ENCODE data around the gene WNT7A.

GRCh38 chr3:13836658-13837587, 42.9 kb downstream of the WNT7A start:
- no peak for TF ChIP-seq POLR2A (IDR thresholded peaks at IDR 0.05)
- TF ChIP-seq, protein P1, sequence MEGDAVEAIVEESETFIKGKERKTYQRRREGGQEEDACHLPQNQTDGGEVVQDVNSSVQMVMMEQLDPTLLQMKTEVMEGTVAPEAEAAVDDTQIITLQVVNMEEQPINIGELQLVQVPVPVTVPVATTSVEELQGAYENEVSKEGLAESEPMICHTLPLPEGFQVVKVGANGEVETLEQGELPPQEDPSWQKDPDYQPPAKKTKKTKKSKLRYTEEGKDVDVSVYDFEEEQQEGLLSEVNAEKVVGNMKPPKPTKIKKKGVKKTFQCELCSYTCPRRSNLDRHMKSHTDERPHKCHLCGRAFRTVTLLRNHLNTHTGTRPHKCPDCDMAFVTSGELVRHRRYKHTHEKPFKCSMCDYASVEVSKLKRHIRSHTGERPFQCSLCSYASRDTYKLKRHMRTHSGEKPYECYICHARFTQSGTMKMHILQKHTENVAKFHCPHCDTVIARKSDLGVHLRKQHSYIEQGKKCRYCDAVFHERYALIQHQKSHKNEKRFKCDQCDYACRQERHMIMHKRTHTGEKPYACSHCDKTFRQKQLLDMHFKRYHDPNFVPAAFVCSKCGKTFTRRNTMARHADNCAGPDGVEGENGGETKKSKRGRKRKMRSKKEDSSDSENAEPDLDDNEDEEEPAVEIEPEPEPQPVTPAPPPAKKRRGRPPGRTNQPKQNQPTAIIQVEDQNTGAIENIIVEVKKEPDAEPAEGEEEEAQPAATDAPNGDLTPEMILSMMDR (IDR thresholded peaks at IDR 0.05): no peak
